HL-60 (cell line): ENCODE data around the gene MVB12A.

Experiments used
- DNase-seq, 2 experiments: peaks; one replicate each; pipeline ENCODE4 v3.0.0-alpha.2; 2010 to 2020; ENCODE audit warnings: low read depth in 1 of 2, low spot score in 1 of 2
- H3K27ac ChIP-seq: fragments of 250-450 bp; sonication (Bioruptor Pico); replicated peaks from 2 replicates; pipeline ENCODE4 v1.5.1; 2020; ENCODE audit warnings: mild to moderate bottlenecking, moderate library complexity
- H3K27me3 ChIP-seq: fragments of 250-450 bp; sonication (Bioruptor Pico); 2 replicates; pipeline ENCODE4 v1.5.1; 2021; ENCODE audit warnings: mild to moderate bottlenecking, moderate library complexity; ENCODE audit not compliant: insufficient read depth, poor library complexity, severe bottlenecking
- H3K4me3 ChIP-seq: replicated peaks from 2 replicates; pipeline ENCODE4 v1.5.1; 2011; ENCODE audit warnings: mild to moderate bottlenecking, control low read depth, low read length; ENCODE audit not compliant: insufficient read depth
- GABPA ChIP-seq: IDR thresholded peaks from 2 replicates; pipeline ENCODE4 v1.6.1; 2012; ENCODE audit warnings: low read depth
- POLR2AphosphoS5 ChIP-seq: IDR thresholded peaks from 2 replicates; pipeline ENCODE4 v1.6.1; 2012; ENCODE audit warnings: low read depth
- REST ChIP-seq: IDR thresholded peaks from 2 replicates; pipeline ENCODE4 v1.6.1; 2012; ENCODE audit warnings: low read depth; ENCODE audit not compliant: insufficient replicate concordance
- SPI1 ChIP-seq: IDR thresholded peaks from 2 replicates; pipeline ENCODE4 v1.6.1; 2012; ENCODE audit warnings: low read depth, mild to moderate bottlenecking, borderline replicate concordance
- TF ChIP-seq, protein P1 (sequence below): IDR thresholded peaks from one replicate; pipeline ENCODE4 v1.5.1; 2011; ENCODE audit warnings: low read length, control low read depth, inconsistent platforms; ENCODE audit not compliant: insufficient read depth

MVB12A gene

DNA sequence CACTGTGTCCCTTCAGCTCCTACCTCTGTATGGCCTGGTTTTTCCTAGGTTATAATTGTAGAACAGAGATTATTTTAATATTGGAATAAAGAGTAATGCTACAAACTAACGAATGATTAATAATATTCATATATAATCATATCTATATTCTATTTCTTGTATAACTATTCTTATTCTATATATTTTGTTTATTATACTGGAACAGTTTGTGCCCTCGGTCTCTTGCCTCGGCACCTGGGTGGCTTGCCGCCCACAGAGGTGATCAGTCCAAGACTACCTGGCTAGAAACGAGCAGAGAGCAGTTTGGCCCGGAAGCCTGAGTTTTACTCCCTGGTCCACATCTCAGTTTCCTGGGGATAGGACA lies 46.6 kb downstream of the MVB12A start:
- DNase-seq: no peak
- Histone ChIP-seq H3K4me3 (no peak overlapping the region), H3K27me3 (peaks cover 5% of the 10 kb centered on the region), H3K27ac (no peak overlapping the region)
- TF ChIP-seq REST: no peak
- no peak for TF ChIP-seq POLR2AphosphoS5
- TF ChIP-seq, protein P1, sequence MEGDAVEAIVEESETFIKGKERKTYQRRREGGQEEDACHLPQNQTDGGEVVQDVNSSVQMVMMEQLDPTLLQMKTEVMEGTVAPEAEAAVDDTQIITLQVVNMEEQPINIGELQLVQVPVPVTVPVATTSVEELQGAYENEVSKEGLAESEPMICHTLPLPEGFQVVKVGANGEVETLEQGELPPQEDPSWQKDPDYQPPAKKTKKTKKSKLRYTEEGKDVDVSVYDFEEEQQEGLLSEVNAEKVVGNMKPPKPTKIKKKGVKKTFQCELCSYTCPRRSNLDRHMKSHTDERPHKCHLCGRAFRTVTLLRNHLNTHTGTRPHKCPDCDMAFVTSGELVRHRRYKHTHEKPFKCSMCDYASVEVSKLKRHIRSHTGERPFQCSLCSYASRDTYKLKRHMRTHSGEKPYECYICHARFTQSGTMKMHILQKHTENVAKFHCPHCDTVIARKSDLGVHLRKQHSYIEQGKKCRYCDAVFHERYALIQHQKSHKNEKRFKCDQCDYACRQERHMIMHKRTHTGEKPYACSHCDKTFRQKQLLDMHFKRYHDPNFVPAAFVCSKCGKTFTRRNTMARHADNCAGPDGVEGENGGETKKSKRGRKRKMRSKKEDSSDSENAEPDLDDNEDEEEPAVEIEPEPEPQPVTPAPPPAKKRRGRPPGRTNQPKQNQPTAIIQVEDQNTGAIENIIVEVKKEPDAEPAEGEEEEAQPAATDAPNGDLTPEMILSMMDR: no peak
- no peak for TF ChIP-seq SPI1
- no peak for TF ChIP-seq GABPA

DNA sequence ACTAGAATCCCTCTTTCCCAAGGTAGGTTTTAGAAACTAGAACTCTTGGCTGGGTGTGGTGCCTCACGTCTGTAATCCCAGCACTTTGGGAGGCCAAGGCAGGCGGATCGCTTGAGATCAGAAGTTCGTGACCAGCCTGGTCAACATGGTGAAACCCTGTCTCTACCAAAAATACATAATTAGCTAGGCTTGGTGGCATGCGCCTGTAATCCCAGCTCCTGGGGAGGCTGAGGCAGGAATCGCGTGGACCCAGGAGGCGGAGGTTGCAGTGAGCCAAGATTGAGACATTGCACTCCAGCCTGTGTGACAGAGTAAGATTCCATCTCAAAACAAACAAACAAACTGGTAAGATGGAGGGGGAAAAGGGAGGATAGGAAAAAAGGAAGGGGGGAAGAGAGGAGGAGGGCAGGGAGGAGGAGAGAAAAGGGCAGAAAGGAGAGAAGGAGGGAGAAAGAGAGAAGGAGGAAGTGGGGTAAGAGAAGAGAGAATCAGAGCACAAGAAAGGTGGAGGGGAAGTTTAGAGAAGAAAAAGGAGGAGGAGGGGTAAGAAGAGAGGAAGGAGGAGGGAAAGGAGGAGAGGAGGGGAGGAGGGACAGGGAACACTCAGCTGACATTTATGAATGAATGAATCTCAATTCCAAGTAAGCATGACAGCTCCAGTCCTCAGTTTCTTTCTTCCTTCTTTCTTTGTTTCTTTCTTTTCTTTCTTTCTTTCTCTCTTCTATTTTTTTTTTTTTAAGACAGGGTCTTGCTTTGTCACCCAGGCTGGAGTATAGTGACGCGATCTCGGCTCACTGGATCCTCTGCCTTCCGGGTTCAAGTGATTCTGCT lies 47.8 kb downstream of the MVB12A start:
- DNase-seq: no peak
- Histone ChIP-seq H3K27me3 (peaks cover 3% of the 10 kb centered on the region), H3K27ac (no peak overlapping the region), H3K4me3 (no peak overlapping the region)
- TF ChIP-seq, protein P1: no peak
- peak; percentile 28; the same call in 1 of the 2 replicates for TF ChIP-seq SPI1

DNA sequence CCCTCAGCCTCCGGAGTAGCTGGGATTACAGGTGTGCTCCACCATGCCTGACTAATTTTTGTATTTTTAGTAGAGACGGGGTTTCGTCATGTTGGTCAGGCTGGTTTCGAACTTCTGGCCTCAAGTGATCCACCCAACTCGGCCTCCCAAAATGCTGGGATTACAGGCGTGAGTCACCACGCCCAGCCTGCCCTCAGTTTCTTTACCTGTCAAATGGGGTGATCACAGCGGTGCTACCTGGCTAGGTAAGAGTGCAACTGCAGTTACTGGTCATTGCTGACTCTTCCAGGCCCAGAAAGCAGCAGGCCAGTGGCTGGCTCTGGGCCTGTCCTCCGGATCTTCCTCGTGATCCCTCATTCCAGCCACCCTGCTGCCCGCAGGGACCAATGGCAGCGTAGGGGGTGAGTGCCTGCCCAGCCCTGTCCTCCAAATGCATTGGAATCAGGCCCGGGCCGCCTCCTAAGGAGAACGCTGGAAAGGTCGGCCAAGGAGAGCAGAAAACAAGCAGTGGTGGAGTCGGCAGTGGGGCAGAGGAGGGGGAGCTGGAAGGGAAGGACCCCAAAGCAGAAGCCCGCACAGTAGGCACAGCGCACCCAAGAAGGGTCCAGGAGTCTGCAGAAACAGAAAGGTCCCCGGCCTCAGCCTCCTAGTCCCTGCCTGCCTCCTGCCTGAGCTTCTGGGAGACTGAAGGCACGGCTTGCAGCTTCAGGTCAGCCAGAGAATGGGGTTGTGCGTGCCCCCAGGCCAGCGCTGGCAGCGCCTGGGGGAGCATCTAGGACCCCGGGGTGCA lies 48.6 kb downstream of the MVB12A start:
- TF ChIP-seq, protein P1: no peak
- TF ChIP-seq GABPA: no peak
- no peak for TF ChIP-seq POLR2AphosphoS5
- TF ChIP-seq SPI1: no peak
- TF ChIP-seq REST: no peak
- Histone ChIP-seq H3K27ac (no peak overlapping the region), H3K4me3 (no peak overlapping the region), H3K27me3 (peaks cover 3% of the 10 kb centered on the region)
- DNase-seq: no peak
